ENCODE measurements around the gene PPIL1. TPM values are rescaled to one million over a fixed set of nuclear protein-coding genes. Genes with fewer than 3 reads are reported as not detected.

Gene PPIL1
- total RNA-seq, 1 experiment from 2014 or later = 72.0 TPM

DNA sequence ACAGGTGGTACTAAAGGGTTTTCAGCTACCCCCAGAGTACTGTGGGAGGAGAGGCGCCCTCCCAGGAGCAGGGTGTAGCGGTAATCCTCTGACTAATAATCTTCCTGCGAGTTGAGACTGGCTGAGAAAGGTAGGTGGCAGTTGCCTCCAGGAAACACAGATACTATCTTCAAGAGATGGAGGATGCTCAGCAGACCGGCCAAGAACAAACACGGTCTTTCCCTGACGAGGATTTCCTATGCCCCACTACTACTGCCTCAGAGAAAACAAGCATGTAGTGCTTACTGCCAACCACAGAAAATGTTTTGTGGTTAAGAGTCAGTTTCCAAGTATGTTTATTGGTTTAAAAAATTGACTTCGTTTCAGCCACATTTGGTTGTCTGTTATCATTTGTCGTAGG, 38.0 kb upstream of the PPIL1 start:
- H3K9me3 ChIP-seq (ENCODE audit: low read depth, low read length, poor library complexity, severe bottlenecking) = no peaks in the 10 kb centered on the region
- intact Hi-C loops (cut with micrococcal nuclease; ENCODE audit: unreplicated experiment) = no loop called here
- ChIA-PET CTCF (no interaction called here), POLR2A (ENCODE audit: low non-redundant PET) (no interaction called here)
- no peak overlapping the region for H3K27ac ChIP-seq (ENCODE audit: low read depth, low read length, poor library complexity, severe bottlenecking)
- DNase-seq (ENCODE audit: low spot score) = no peak
- H3K4me1 ChIP-seq (ENCODE audit: insufficient read depth, low read length, poor library complexity, severe bottlenecking) = no peaks in the 10 kb centered on the region
- peaks cover 13% of the 10 kb centered on the region for H3K36me3 ChIP-seq (ENCODE audit: insufficient read depth, low read length, poor library complexity, severe bottlenecking)
- BruUV-seq (replicated peaks) = no TSS peak
- no peaks in the 10 kb centered on the region for H3K27me3 ChIP-seq (replicated peaks; ENCODE audit: insufficient read depth, low read depth, low read length, poor library complexity)
- TF ChIP-seq, protein P1, sequence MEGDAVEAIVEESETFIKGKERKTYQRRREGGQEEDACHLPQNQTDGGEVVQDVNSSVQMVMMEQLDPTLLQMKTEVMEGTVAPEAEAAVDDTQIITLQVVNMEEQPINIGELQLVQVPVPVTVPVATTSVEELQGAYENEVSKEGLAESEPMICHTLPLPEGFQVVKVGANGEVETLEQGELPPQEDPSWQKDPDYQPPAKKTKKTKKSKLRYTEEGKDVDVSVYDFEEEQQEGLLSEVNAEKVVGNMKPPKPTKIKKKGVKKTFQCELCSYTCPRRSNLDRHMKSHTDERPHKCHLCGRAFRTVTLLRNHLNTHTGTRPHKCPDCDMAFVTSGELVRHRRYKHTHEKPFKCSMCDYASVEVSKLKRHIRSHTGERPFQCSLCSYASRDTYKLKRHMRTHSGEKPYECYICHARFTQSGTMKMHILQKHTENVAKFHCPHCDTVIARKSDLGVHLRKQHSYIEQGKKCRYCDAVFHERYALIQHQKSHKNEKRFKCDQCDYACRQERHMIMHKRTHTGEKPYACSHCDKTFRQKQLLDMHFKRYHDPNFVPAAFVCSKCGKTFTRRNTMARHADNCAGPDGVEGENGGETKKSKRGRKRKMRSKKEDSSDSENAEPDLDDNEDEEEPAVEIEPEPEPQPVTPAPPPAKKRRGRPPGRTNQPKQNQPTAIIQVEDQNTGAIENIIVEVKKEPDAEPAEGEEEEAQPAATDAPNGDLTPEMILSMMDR (conservative IDR thresholded peaks at IDR 0.05; ENCODE audit: low read depth, low read length) = no peak
- TF ChIP-seq EZH2 (IDR thresholded peaks at IDR 0.05; ENCODE audit: borderline replicate concordance, low read depth, low read length, poor library complexity, severe bottlenecking) = no peak
- H3K4me3 ChIP-seq (ENCODE audit: low read depth, low read length, poor library complexity, severe bottlenecking) = no peak overlapping the region

DNA sequence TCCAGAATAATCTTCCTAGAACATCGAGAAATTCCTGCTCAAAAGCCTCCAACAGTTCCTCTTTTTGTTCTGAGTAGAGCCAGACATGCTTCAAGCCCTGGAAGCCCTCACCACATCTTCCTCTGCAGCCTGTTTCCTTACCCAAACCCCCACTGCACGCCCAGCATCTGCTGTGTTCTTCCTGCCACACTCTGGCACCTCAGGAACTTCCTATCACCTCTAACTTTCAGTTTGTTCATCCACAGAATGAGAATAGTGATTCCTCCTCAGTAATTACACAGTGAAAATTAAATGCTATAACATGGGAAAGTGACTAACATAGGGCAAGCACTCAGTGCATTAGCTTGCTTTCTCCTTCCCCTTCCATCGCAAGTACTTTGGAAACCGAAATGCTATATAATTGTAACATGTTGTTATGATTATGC, 37.4 kb upstream of the PPIL1 start:
- intact Hi-C loops (cut with micrococcal nuclease; ENCODE audit: unreplicated experiment) = no loop called here
- POLR2A ChIA-PET (ENCODE audit: low non-redundant PET) = no interaction called here

DNA sequence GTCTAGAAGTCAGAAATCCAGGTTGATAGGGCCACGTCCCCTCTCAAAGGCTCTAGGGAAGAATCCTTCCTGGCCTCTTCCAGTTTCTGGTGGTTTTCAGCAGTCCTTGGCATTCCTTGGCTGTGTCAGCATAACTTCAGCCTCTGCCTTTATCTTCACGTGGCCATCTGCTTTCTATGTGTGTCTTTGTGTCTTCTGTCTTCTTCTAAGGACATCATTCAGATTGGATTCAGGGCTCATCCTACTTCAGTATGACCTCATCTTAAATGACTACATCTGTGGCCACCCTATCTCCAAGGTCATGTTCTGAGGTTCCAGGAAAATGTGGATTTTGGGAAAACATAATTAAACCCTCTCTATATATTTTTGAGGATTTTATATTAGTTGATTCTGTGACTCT, 34.1 kb upstream of the PPIL1 start:
- H3K4me3 ChIP-seq (ENCODE audit: low read depth, low read length, poor library complexity, severe bottlenecking) = no peak overlapping the region
- no TSS peak for BruUV-seq (replicated peaks)
- intact Hi-C loops (cut with micrococcal nuclease; ENCODE audit: unreplicated experiment) = no loop called here
- no peak overlapping the region for H3K27ac ChIP-seq (ENCODE audit: low read depth, low read length, poor library complexity, severe bottlenecking)
- ChIA-PET POLR2A (ENCODE audit: low non-redundant PET) (no interaction called here), CTCF (no interaction called here)
- no peaks in the 10 kb centered on the region for H3K9me3 ChIP-seq (ENCODE audit: low read depth, low read length, poor library complexity, severe bottlenecking)
- no peak for DNase-seq (ENCODE audit: low spot score)
- no peaks in the 10 kb centered on the region for H3K4me1 ChIP-seq (ENCODE audit: insufficient read depth, low read length, poor library complexity, severe bottlenecking)
- TF ChIP-seq EZH2 (IDR thresholded peaks at IDR 0.05; ENCODE audit: borderline replicate concordance, low read depth, low read length, poor library complexity, severe bottlenecking) = no peak
- TF ChIP-seq, protein P1 (conservative IDR thresholded peaks at IDR 0.05; ENCODE audit: low read depth, low read length) = no peak
- no peaks in the 10 kb centered on the region for H3K27me3 ChIP-seq (replicated peaks; ENCODE audit: insufficient read depth, low read depth, low read length, poor library complexity)
- H3K36me3 ChIP-seq (ENCODE audit: insufficient read depth, low read length, poor library complexity, severe bottlenecking) = no peaks in the 10 kb centered on the region

More for the DNA sequence above, 37.4 kb upstream of the PPIL1 start:
- BruUV-seq (replicated peaks) = no TSS peak
- H3K27me3 ChIP-seq (replicated peaks; ENCODE audit: insufficient read depth, low read depth, low read length, poor library complexity) = no peaks in the 10 kb centered on the region
- peaks cover 12% of the 10 kb centered on the region for H3K36me3 ChIP-seq (ENCODE audit: insufficient read depth, low read length, poor library complexity, severe bottlenecking)
- H3K4me1 ChIP-seq (ENCODE audit: insufficient read depth, low read length, poor library complexity, severe bottlenecking) = no peaks in the 10 kb centered on the region
- CTCF ChIA-PET = no interaction called here
- TF ChIP-seq EZH2 (IDR thresholded peaks at IDR 0.05; ENCODE audit: borderline replicate concordance, low read depth, low read length, poor library complexity, severe bottlenecking) = no peak
- TF ChIP-seq, protein P1 (conservative IDR thresholded peaks at IDR 0.05; ENCODE audit: low read depth, low read length) = no peak
- no peak overlapping the region for H3K4me3 ChIP-seq (ENCODE audit: low read depth, low read length, poor library complexity, severe bottlenecking)
- no peak for DNase-seq (ENCODE audit: low spot score)
- no peaks in the 10 kb centered on the region for H3K9me3 ChIP-seq (ENCODE audit: low read depth, low read length, poor library complexity, severe bottlenecking)
- no peak overlapping the region for H3K27ac ChIP-seq (ENCODE audit: low read depth, low read length, poor library complexity, severe bottlenecking)
